ENCODE results near the gene LCN10.

The LCN10 gene

GRCh38 chr9:136747161-136748060 lies 4.7 kb upstream of the LCN10 start:
- H3K9ac ChIP-seq: peak overlapping the region; percentile 87
- H3K4me2 ChIP-seq: peak overlapping the region; percentile 94
- TF ChIP-seq Cebpa-rat (IDR thresholded peaks at IDR 0.05): no peak
- peaks cover 19% of the 10 kb centered on the region; the same call in 1 of the 2 replicates for H3K36me3 ChIP-seq
- peaks cover 14% of the 10 kb centered on the region; the same call in 1 of the 2 replicates for H4K20me1 ChIP-seq
- H3K9me3 ChIP-seq: peaks cover 21% of the 10 kb centered on the region
- no peaks in the 10 kb centered on the region for H3K27me3 ChIP-seq
- peak overlapping the region; percentile 69 for H3K4me3 ChIP-seq
- H3K4me1 ChIP-seq: peaks cover 78% of the 10 kb centered on the region
- peak overlapping the region; percentile 99 for H3K27ac ChIP-seq

- Histone ChIP-seq H3K4me3 (peak overlapping the region; percentile 69), H3K9me3 (peaks cover 13% of the 10 kb centered on the region), H4K20me1 (peaks cover 14% of the 10 kb centered on the region; the same call in 1 of the 2 replicates), H3K36me3 (peaks cover 19% of the 10 kb centered on the region; the same call in 1 of the 2 replicates), H3K4me2 (peak overlapping the region; percentile 94), H3K4me1 (peaks cover 85% of the 10 kb centered on the region), H3K9ac (peak overlapping the region; percentile 87), H3K27ac (peak overlapping the region; percentile 99), H3K27me3 (no peaks in the 10 kb centered on the region)
- TF ChIP-seq Cebpa-rat (IDR thresholded peaks at IDR 0.05): no peak
Observed at GRCh38 chr9:136746621-136747020, 3.9 kb upstream of the LCN10 start.

DNA sequence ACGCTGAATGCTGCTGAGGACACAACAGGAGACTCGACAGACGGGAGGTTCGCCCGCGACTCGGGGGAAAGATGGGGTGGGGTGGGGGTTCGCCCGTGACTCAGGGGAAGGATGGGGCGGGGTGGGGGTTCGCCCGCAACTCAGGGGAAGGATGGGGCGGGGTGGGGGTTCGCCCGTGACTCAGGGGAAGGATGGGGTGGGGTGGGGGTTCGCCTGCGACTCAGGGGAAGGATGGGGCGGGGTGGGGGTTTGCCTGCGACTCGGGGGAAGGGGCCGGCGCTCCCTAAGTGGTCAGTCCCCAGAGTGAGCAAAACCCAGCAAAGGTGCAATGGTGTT lies 3.4 kb upstream of the LCN10 start:
- TF ChIP-seq Cebpa-rat (IDR thresholded peaks at IDR 0.05): no peak
- Histone ChIP-seq H3K4me2 (peak overlapping the region; percentile 99), H3K9me3 (peaks cover 8% of the 10 kb centered on the region), H3K9ac (peak overlapping the region; percentile 87; the same call in 1 of the 2 replicates), H3K27ac (peak overlapping the region; percentile 99), H3K36me3 (peaks cover 19% of the 10 kb centered on the region; the same call in 1 of the 2 replicates), H4K20me1 (peaks cover 14% of the 10 kb centered on the region; the same call in 1 of the 2 replicates), H3K4me3 (peak overlapping the region; percentile 69), H3K4me1 (peaks cover 90% of the 10 kb centered on the region), H3K27me3 (no peaks in the 10 kb centered on the region)

GRCh38 chr9:136745389-136746154 lies 2.8 kb upstream of the LCN10 start:
- Histone ChIP-seq H3K27me3 (no peaks in the 10 kb centered on the region), H3K9ac (0 out of 2 replicates have a peak overlapping the region, but pooled peaks have one; percentile 3), H4K20me1 (peaks cover 14% of the 10 kb centered on the region; the same call in 1 of the 2 replicates), H3K4me2 (peak overlapping the region; percentile 99), H3K4me3 (peak overlapping the region; percentile 28; the same call in 1 of the 2 replicates), H3K4me1 (peaks cover 95% of the 10 kb centered on the region), H3K27ac (no peak overlapping the region), H3K9me3 (peaks cover 3% of the 10 kb centered on the region; the same call in 1 of the 2 replicates), H3K36me3 (peaks cover 19% of the 10 kb centered on the region; the same call in 1 of the 2 replicates)
- TF ChIP-seq Cebpa-rat (IDR thresholded peaks at IDR 0.05): no peak

DNA sequence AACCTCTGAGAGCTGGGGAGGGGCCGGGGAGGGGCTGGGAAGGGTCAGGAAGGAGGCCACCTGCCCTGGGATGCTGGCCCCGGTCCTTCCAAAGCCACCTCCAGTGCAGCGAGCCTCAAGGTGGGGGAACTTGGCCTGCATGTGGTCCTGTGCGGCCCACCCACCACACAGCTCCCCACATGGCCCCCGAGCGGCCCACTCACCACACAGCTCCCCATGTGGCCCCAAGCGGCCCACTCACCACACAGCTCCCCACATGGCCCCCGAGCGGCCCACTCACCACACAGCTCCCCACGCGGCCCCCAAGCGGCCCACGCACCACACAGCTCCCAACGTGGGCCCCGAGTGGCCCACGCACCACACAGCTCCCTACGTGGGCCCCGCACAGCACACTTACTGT lies 2.0 kb upstream of the LCN10 start:
- Histone ChIP-seq H4K20me1 (peaks cover 14% of the 10 kb centered on the region; the same call in 1 of the 2 replicates), H3K27ac (0 out of 2 replicates have a peak overlapping the region, but pooled peaks have one; percentile 30), H3K4me2 (peak overlapping the region; percentile 99), H3K4me1 (peaks cover 97% of the 10 kb centered on the region), H3K9ac (peak overlapping the region; percentile 45), H3K27me3 (no peaks in the 10 kb centered on the region), H3K36me3 (peaks cover 19% of the 10 kb centered on the region; the same call in 1 of the 2 replicates), H3K4me3 (no peak overlapping the region), H3K9me3 (no peaks in the 10 kb centered on the region)
- TF ChIP-seq Cebpa-rat (IDR thresholded peaks at IDR 0.05): no peak

DNA sequence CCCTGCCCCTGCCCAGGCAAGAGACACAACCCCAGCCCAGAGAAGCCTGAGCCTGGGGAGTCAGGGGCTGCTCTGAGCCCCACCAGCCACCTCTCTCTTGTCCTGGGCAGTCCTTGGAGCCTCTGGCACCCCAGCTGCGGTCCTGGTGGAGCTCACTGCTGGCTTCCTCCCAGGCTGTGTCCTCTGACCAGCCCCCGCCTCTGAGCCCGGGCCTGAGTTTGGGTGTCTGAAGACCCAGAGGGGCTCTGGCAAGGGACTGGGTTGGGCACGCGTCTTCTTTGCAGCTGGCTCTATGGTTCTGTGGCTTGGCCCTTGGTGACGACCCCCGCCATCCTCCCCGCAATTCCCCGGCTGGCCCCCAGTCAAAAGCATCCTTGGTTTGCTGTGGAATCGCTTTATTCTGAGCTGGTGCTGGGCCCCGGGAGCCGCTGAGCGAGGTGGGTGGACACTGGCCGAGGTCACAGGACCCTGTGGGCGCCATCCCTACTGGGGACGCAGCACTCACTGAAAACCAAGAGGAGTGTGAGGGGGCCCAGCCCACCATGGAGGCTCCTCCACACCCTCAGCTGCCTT lies 985 bp upstream of the LCN10 start:
- Histone ChIP-seq H3K4me2 (peak overlapping the region; percentile 99), H3K36me3 (peaks cover 19% of the 10 kb centered on the region; the same call in 1 of the 2 replicates), H3K9ac (peak overlapping the region; percentile 45; the same call in 1 of the 2 replicates), H3K27me3 (no peaks in the 10 kb centered on the region), H4K20me1 (peaks cover 14% of the 10 kb centered on the region; the same call in 1 of the 2 replicates), H3K4me3 (no peak overlapping the region; the same call in 1 of the 2 replicates), H3K27ac (0 out of 2 replicates have a peak overlapping the region, but pooled peaks have one; percentile 30), H3K4me1 (peaks cover 88% of the 10 kb centered on the region), H3K9me3 (no peaks in the 10 kb centered on the region)
- no peak for TF ChIP-seq Cebpa-rat (IDR thresholded peaks at IDR 0.05)

GRCh38 chr9:136741883-136742571 lies 713 bp downstream of the LCN10 start:
- peaks cover 14% of the 10 kb centered on the region; the same call in 1 of the 2 replicates for H4K20me1 ChIP-seq
- no peaks in the 10 kb centered on the region for H3K9me3 ChIP-seq
- no peak for TF ChIP-seq Cebpa-rat (IDR thresholded peaks at IDR 0.05)
- H3K27me3 ChIP-seq: no peaks in the 10 kb centered on the region
- H3K27ac ChIP-seq: peak overlapping the region; percentile 70
- H3K4me1 ChIP-seq: peaks cover 71% of the 10 kb centered on the region
- peak overlapping the region; percentile 57 for H3K4me3 ChIP-seq
- peaks cover 19% of the 10 kb centered on the region; the same call in 1 of the 2 replicates for H3K36me3 ChIP-seq
- H3K4me2 ChIP-seq: peak overlapping the region; percentile 99
- peak overlapping the region; percentile 6; the same call in 1 of the 2 replicates for H3K9ac ChIP-seq

GRCh38 chr9:136740971-136741882 lies 1.5 kb downstream of the LCN10 start:
- no peak for TF ChIP-seq Cebpa-rat (IDR thresholded peaks at IDR 0.05)
- peaks cover 14% of the 10 kb centered on the region; the same call in 1 of the 2 replicates for H4K20me1 ChIP-seq
- H3K4me2 ChIP-seq: peak overlapping the region; percentile 99
- H3K9me3 ChIP-seq: no peaks in the 10 kb centered on the region
- peak overlapping the region; percentile 70 for H3K27ac ChIP-seq
- H3K4me3 ChIP-seq: peak overlapping the region; percentile 57
- peaks cover 19% of the 10 kb centered on the region; the same call in 1 of the 2 replicates for H3K36me3 ChIP-seq
- H3K27me3 ChIP-seq: no peaks in the 10 kb centered on the region
- peaks cover 63% of the 10 kb centered on the region for H3K4me1 ChIP-seq
- peak overlapping the region; percentile 6; the same call in 1 of the 2 replicates for H3K9ac ChIP-seq
